Activated CD8-positive, alpha-beta memory T cell treated with anti-CD3 and anti-CD28 coated beads, Interleukin-2, amount 50 U/mL, for 48 hours (primary cell): Measurements from ENCODE around the gene PASK.
A peak's percentile ranks its signal among the peaks of the same experiment; 100 is the strongest.

ENCODE experiments used
- DNase-seq: peaks from one replicate; pipeline ENCODE4 v3.0.0-alpha.2; 2020

The PASK gene

DNA sequence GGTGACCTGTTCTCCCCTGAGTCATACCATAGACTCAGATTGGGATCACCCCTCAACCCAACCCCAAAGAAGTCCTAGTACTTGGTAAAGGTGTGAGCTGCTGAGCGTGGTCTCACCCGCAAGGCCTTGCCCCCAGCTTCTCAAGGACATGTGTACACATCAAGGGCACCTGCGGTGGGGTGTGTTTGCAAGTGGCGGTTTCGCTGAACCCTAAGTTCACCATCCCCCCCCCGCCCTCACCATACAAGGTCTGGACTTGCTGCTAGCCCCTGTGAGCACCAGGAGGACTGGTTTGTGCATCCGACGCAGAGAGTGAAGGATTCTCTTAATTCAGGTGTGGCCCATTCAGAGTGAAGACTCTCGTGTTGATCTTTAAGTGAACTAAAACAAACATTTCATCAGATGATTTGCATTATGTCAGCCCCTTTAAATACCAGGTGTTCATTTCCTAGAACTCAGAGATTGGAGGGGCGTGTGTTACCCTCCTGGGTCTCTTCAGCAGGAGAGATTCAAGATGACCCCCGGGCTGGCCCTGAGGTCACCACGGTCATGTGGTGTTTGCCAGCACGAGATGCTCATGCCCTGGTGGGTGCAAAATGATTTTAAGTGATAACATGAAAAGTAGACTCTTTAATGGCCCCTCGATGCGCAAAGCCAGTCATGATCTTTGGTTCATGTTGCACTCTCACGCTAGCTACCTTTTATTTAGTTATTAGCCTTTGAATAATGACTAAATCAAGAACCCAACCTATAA, 75.0 kb downstream of the PASK start:
- no peak for DNase-seq

DNA sequence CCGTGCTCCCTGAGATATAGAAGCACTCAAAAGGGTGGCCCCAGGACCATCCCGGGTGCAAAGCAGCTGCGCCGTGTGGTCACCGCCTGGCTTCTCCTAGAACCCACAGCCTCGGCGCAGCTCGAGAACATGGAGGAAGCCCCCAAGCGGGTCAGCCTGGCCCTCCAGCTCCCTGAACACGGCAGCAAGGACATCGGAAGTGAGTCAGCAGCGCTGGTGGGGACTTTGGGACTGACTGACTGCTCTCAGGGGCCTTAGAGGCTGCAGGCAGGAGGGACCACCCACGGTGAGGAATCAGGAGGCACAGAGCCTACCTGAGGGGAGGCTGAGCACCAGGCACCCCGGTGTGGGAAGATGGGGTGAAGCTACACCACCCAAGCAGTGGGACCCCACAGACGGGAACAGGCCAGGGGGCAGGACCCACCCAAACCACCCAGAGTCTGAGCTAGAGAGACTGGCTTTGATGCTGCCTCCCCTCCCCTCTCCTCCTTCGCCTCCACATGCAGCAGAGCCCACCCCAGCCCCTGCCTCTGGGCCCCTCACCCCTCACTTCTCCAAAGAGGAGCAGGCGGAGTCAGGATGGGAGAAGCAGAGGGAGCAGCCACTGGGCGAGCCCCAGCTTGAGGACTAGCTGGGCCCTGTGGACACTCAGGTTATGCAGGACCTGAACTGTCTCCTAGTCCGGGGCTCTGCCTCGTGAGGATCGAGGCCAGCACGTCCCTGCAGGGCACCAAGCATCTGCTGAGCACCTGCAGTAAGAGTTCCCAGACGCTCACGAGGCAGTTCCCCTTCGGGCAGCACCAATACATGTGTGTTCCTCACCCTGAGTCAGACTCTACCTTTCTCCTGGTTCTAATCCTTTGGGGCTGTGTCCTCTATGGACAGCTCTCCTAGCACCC, 75.9 kb downstream of the PASK start:
- no peak for DNase-seq

DNA sequence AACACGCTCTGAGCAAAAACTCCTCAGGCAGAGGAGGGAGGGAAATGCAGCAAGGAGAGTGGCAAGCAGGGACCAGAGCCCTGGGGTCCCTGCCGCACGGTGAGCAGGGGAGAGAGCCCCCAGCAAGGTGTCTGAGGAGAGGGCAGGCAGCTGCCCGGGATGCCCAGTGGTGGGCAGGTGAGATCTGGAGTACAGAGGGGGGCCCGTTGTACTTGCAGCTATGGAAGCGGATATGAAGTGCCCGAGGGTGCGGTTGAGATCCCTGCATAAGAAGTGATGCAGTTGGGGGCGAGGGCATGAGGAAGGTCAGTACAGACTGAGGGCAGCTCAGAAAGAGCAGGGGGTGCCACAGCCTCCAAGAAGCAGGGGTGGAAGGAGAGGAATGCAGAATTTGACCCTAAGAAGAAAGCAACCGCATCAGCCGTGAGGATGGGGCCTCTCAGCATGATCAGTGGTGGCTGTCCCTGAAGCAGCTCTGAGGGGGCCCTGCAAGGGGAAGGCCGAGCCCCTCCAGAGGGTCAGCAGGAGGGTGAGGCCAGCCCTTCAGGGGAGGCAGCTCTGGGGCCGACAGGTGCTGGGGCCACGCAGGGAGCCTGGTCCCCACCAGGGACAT, 76.6 kb downstream of the PASK start:
- no peak for DNase-seq

DNA sequence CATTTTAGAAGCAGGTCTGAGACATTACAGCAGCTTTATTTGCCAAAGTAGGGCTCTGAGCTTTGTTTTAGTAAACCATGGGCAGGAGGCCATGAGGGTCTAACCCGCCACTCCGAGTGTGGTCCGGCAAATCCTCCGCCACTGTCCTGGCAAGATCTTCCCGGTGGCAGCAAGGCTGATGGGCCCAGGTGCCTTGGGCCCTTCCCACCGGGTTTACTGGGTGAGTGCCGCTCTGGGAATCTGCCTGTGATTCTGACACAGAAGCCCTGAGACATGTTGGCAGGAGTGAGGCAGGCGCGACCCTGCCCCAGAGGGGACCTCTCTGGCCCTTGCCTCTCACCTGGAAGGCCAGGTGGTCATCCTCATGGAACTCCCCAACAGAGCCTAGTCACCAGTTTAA, 77.1 kb downstream of the PASK start:
- DNase-seq, result no peak

DNA sequence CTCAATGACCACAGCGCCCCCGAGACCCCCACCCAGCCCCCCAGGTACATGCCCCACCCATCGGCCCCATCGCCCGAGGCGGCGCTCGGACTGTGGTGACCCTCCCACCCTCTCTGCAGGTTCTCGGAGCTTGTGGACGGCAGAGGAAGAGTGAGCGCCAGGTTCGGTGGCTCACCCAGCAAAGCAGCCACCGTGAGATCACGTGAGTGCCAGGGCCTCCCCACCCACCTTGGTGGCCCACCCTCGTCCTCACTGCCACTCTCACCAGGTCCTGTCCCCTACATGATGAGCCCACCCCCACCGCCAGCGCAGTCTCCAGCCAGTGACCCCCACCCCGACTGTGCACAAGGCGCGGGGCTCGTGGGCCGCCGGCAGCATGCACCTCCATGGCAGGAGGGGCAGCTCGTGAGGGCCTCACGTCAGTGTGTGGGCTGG, 77.6 kb downstream of the PASK start:
- DNase-seq, result no peak

DNA sequence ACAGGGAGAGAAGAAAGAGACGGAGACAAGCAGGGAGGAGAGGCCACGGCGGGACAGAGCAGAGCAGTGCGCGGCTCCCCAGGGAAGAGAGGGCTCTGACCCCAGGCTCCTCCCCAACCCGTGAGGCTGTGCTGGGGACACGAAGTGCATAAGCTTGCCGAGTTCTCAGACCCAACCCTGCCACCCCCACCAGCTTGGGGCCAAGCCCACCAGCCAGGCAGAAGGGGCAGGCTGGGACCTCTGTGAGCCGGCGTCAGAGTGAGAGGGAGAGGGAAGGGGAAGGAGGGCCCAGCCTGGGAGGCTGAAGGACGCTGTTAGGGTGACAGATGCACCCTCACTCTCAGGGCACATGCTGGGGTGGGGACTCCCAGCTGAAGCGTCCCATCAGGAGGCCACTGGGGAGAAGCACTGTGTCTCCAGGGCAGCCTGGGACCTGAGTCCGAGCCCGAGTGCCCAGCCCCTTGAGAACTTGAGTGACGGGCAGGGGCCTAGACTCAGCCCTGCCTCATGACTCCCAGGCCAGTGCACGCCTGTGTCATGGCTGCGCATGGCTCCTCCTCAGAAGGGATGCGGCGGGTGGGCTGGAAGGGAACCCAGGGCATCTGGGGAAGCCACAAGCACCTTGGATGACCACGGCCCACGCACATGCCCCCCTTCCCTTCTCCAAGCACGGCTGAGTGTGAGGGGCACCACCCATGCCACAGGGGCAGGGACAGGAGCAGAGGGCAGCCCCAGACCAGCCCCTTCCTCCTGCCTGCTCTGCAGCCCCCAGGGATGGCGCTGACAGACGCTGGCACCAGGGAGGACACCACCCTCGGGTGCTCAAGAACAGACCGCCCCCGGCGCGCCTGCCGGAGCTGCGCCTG, 78.2 kb downstream of the PASK start:
- no peak for DNase-seq

DNA sequence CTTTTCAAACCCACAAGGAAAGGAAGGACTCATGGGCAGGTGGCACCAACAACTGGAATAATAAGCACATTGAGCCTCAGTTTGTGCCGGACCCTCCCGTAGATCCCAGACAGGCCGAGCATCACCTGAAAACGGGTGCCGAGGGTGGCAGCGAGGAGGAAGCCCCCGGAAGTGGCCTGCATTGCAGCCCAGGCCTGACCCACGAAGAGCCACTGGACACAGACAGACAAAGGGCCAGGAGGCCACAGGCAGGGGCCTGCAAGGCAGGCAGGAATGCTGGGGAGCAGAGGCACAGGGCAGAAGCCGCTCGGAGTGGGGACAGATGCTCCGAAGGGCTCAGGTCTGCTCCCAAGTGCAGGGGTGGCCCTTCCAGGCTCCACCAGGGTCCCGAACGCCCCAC, 78.9 kb downstream of the PASK start:
- DNase-seq, result no peak

DNA sequence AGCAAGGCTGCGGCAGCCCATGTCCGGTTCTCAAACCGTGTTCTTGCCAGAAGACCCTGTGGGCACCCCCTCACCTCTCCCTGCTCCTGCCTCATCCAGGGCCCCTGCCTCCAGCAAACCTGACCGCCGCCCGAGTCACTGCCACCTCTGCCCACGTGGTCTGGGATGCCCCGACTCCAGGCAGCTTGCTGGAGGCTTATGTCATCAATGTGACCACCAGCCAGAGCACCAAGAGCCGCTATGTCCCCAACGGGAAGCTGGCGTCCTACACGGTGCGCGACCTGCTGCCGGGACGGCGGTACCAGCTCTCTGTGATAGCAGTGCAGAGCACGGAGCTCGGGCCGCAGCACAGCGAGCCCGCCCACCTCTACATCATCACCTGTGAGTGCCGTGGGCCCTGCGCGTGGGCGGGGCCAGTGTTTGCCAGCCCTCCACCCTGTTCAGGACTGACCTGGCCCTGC, 79.4 kb downstream of the PASK start:
- DNase-seq, result no peak

DNA sequence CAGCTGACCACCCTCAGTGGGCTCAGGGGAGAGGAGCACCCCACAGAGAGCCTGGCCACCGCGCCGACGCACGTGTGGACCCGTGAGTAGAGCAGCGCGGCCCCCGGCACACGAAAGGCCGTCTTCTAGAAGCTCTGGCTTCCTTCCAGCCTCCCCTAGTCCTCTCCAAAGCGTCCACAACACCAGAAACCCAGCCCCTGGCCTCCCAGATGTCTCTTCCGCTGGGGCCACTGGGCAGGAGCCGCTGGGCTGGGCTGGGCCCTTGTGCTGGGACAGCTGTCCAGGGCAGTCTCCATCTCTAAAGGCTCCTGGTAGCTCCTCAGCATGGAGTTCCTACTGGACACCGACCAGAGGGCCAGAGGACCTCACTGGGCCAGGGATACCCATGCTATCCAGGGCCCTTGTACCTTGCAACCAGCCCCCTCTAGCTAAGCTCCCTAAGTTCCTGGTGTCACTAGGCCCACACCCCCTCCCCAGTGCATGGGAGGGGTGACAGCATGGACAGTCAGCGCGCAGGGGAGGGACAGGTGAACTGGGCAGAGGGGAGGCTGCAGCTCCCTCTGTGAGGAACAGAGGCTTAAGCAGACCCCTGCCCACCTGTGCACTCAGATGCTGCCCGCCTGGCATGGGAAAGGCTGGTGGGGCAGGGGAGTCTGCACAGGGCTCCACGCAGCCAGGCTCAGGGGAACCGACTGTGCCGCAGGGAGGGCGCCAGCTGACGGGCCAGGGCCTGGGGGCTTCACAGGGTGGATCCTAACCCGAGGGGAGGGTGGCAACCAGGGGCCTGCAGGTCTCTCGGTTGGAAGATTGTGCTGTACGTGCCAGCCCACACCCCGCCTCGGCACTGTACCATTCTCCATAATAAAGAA, 80.1 kb downstream of the PASK start:
- no peak for DNase-seq

DNA sequence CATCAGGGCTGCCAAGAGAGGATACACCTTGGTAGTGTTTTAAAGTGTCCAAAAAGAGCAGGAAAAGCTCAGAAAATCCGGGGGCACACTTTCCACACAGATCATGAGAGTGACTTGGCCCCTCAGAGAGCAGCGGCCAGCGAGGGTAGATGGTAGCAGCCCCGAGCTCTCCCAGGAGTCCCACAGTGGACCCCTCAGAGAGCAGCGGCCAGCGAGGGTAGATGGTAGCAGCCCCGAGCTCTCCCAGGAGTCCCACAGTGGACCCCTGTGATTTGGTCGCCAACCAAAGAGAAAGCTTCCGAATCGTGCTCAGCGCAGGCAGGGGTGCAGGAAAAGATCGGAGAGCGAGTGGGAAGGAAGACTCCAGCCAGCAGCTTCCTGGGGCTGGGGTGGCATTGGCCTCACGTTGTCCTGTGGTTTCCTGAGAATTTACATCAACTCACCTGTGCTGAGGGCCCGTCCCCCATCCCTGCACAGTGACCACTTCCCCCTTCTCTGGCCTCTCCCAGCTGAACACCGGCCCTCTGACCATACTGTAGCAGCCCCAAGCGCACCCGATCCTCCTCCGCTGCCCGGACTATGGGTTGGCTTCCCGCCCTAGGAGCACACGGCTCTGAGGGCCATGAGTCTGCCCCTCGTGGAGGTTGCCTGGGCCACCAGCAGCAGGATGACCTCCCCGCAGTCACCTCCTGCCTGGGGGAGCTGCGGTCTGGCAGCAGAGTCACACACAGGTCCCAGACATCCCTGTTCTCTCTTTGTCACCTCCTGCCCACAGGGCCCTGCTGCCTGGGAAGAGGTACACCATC, 80.9 kb downstream of the PASK start:
- no peak for DNase-seq

DNA sequence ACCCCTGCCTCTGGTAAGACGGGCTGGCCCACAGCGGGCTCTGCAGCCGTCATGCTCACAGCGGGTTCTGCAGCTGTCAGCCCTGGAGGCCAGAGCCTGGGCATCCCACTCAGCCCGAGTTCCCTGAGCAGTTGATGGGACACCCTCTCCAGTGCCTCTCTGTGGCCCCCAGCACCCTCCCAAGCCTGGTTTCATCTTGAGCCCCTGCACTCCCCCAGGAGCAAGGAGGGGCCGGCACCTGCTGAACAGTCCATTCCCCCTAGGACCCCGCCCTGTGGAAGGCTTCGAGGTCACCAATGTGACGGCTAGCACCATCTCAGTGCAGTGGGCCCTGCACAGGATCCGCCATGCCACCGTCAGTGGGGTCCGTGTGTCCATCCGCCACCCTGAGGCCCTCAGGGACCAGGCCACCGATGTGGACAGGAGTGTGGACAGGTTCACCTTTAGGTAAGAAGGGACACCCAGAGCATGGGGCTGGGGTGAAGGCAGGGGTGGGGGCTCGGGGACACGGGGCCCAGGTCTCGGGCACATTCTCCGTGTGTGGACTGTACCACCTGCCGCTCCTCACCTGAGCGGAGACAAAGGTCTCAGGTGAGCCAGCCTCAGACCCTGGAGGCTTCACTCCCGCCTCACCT, 81.7 kb downstream of the PASK start:
- DNase-seq, result no peak

DNA sequence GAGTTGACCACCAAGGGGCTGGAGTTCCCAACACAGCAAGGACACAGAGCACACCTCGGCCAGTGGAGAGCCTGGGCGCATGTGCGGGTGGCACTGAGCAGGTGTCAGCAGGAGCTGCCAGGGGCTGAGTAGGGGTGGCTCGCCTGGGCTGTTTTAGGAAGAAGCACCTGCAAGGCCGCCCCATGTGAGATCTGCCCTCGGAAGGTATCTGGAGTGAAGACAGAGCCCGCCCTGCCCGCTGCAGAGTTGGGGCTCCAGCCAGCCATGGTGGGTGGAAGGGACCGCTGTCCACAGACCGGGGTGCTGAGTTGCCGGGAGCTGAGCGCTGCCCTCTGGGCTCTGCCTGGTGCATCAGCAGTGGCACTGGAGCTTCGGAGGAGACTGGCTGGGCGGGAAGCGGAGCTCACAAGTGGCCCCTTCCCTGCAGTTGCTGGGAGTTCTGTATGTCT, 82.4 kb downstream of the PASK start:
- no peak for DNase-seq

DNA sequence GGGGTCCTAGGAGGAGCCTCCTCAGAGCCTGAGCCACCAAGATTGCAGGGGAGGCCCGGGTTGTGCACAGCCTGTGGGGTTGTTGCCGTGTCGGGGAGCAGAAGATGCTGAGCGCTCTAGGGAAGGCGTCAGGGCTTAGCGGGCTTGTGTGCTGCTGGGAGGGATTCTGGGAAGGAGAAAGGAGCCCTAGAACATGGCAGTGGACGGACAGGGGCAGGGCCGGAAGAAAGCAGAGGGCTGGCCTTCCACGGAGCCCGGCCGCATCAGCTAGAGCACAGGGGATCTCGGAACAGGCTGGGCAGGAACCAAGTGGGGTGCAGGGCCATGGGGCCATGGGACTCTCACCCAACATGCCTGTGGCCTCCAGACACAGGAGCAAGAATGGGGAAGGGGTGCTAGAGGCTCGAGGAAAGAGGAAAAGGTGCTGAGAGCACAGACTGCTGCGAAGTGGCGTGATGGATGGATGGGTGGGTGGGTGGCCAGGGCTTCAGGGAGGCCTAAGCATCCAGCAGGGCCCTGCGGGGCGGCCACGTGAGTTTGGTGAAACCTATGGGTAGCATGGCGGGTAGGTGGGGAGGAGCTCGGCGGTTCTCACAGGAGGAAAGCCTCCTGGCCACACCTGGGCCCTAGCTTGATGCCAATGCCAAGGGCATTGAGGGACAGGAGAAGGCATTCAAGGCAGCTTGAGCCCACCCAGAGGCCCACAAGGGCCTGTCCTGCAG, 82.9 kb downstream of the PASK start:
- DNase-seq, result no peak

DNA sequence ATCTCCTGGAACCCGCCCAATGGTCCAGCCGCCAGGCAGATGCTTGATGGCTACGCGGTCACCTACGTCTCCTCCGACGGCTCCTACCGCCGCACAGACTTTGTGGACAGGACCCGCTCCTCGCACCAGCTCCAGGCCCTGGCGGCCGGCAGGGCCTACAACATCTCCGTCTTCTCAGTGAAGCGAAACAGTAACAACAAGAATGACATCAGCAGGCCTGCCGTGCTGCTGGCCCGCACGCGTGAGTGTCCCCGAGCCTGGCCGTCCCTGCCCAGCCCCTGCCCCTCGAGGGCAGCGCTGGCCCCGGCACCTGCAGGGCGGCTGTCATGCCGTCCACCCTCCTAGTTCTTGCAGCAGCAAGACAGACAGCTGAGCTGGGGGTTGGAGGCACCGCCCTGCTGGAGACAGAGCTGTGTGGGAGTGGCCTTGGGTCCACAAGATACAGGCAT, 83.9 kb downstream of the PASK start:
- DNase-seq, result no peak

DNA sequence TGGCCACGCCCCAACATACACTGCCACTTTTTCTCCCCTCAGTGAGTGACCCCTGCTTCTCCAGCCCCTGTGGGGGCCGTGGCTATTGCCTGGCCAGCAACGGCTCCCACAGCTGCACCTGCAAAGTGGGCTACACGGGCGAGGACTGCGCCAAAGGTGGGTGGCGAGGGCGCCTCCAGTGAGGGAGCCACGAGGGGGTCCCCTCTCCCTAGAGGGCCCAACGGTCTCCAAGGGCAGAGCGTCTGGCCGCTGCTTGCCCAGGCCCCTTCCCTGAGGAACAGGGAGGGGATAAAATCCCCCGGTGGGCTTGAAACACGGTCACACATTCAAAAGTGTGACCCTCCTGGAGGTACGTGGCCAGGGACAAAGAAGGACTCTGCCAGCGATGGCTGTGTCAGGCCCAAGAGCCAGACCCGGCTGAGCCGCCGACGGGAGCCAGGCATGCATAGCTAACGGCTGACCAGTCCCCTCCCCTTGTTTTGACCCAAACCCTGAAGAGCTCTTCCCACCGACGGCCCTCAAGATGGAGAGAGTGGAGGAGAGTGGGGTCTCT, 84.4 kb downstream of the PASK start:
- no peak for DNase-seq

DNA sequence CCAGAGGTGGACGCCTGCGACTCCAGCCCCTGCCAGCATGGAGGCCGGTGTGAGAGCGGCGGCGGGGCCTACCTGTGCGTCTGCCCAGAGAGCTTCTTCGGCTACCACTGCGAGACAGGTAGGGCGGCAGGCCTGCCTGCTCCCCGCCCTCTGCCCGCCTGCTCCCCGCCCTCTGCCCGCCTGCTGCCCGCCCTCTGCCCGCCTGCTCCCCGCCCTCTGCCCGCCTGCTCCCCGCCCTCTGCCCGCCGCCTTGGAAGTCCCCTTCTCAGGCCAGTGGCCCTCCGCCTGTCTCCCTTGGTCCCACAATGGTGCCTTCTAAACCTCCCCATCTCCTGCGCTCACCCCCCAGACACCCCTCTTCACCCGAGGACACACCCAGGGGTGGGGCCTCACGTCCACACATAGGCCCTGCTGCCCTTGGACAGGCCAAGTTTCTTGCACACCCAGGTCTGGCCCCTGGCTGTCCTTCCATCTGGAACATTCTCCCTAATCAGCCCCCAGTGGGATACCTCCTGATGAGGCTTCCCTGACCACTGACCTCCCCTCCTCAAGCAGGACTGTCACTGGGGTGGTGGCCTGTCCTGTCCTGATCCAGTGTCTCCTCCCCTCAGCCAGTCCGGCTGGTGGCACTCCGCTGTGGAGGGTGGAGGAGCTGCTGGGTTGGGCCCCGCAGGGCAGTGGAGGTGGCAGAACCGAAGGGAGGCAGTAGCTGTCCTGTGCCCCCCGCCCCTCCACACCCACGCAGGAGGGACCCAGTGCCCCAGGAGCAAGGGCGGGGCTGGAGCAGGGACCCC, 85.1 kb downstream of the PASK start:
- peak; percentile 71 for DNase-seq

DNA sequence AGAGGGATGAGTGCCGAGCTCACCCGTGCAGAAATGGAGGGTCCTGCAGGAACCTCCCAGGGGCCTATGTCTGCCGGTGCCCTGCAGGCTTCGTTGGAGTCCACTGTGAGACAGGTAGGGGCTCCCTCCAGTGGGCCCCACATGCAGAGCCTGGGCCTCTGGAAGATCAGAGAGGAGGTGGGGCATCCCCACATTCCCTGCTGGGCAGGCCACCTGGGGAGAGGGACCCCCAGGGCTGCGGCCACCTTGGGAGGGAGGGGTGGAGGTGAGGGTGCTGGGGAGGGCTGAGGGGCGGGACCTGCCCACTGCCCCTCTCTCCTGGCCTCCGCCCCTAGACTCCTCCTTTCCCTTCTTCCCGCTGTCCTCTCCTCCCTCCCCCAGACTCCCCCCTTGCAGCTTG, 85.7 kb downstream of the PASK start:
- DNase-seq, result no peak

DNA sequence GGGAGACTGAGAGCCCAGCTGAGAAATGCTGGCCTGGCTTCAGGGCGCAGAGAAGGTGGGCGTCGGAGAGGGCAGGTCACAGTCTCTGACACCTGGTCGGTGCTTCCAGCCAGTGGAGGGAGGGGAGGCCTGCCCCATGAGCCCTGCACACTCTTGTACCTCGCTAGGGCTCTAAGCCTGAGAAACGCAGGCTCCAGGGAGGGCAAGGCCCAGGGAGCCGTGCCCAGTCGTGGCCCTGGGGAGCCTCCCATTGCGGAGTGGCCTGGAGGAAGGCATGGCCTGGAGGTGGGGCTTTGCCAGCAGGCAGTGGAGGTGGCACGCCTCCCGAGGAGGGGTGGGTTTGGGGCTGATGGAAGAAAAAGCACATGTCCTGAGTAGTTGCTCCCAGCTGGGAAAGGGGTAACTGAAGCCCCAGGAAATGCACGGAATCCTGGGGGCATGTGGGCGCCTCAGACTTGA, 86.2 kb downstream of the PASK start:
- no peak for DNase-seq
